Tibial nerve (tissue), 4 donors: ENCODE measurements around the gene SPCS3.

Experiments
- CTCF ChIP-seq, 5 experiments: fragments of 200-600 bp in 3 of 5; fragments of 450-650 bp in 2 of 5; sonication (generic) in 3 of 5; IDR thresholded peaks; one replicate each; pipeline ENCODE4 v1.5.1; 2016 to 2019; ENCODE audit warnings: antibody characterized with exemption in 5 of 5, mild to moderate bottlenecking in 3 of 5, moderate library complexity in 2 of 5
- EP300 ChIP-seq, 2 donors: sonication (generic); formaldehyde crosslinking; IDR thresholded peaks; one replicate each; pipeline ENCODE4 v1.6.1; 2017; ENCODE audit warnings: antibody characterized with exemption in 2 of 2, mild to moderate bottlenecking in 1 of 2

- TF ChIP-seq EP300 (IDR thresholded peaks at IDR 0.05) (no peak), CTCF (IDR thresholded peaks at IDR 0.05) (no peak)
Measured at GRCh38 chr4:176333076-176333475, 13.3 kb downstream of the SPCS3 start.
